ACC112 (cell line): ENCODE data around the gene FBLN1.

Experiments used
- H2AFZ ChIP-seq: fragments of 200-600 bp; sonication (generic); one replicate; pipeline ENCODE4 v1.6.0; 2017; ENCODE audit warnings: antibody characterized with exemption, low read length; ENCODE audit not compliant: unreplicated experiment
- H3K27ac ChIP-seq: fragments of 200-600 bp; sonication (generic); 2 replicates; pipeline ENCODE4 v1.5.1; 2014; ENCODE audit warnings: low read depth, mild to moderate bottlenecking, antibody characterized with exemption, low read length, moderate library complexity
- H3K27me3 ChIP-seq: fragments of 200-600 bp; sonication (generic); 2 replicates; pipeline ENCODE4 v1.6.1; 2014; ENCODE audit warnings: mild to moderate bottlenecking, antibody characterized with exemption, low read length, moderate library complexity, mixed read lengths; ENCODE audit not compliant: insufficient read depth
- H3K36me3 ChIP-seq: fragments of 200-600 bp; sonication (generic); 2 replicates; pipeline ENCODE4 v1.6.1; 2016; ENCODE audit warnings: mild to moderate bottlenecking, antibody characterized with exemption, low read length, moderate library complexity, mixed read lengths; ENCODE audit not compliant: insufficient read depth
- H3K4me1 ChIP-seq: fragments of 200-600 bp; sonication (generic); one replicate; pipeline ENCODE4 v1.6.1; 2016; ENCODE audit warnings: low read length, mixed read lengths; ENCODE audit not compliant: insufficient read depth, unreplicated experiment, control insufficient read depth
- H3K4me3 ChIP-seq: fragments of 200-600 bp; sonication (generic); 2 replicates; pipeline ENCODE4 v1.5.1; 2014; ENCODE audit warnings: mild to moderate bottlenecking, low read depth, low read length
- H3K79me2 ChIP-seq: fragments of 200-600 bp; sonication (generic); one replicate; pipeline ENCODE4 v1.6.0; 2016; ENCODE audit warnings: low read length; ENCODE audit not compliant: control insufficient read depth, unreplicated experiment, insufficient read depth

FBLN1 gene

GRCh38 chr22:45640291-45640940 lies 137.7 kb downstream of the FBLN1 start:
- no peaks in the 10 kb centered on the region for H3K36me3 ChIP-seq
- H3K79me2 ChIP-seq = no peaks in the 10 kb centered on the region
- no peak overlapping the region for H3K27ac ChIP-seq
- H3K27me3 ChIP-seq = no peaks in the 10 kb centered on the region
- H3K4me1 ChIP-seq = peaks cover 19% of the 10 kb centered on the region
- H3K4me3 ChIP-seq = no peak overlapping the region
- no peak overlapping the region for H2AFZ ChIP-seq

GRCh38 chr22:45640941-45641621 lies 138.4 kb downstream of the FBLN1 start:
- H3K27ac ChIP-seq = no peak overlapping the region
- H3K27me3 ChIP-seq = no peaks in the 10 kb centered on the region
- H3K36me3 ChIP-seq = no peaks in the 10 kb centered on the region
- H3K4me1 ChIP-seq = peaks cover 19% of the 10 kb centered on the region
- no peaks in the 10 kb centered on the region for H3K79me2 ChIP-seq
- H2AFZ ChIP-seq = no peak overlapping the region
- no peak overlapping the region for H3K4me3 ChIP-seq

- H3K27ac ChIP-seq = no peak overlapping the region
- no peaks in the 10 kb centered on the region for H3K79me2 ChIP-seq
- no peak overlapping the region for H3K4me3 ChIP-seq
- H3K36me3 ChIP-seq = no peaks in the 10 kb centered on the region
- peaks cover 19% of the 10 kb centered on the region for H3K4me1 ChIP-seq
- no peaks in the 10 kb centered on the region for H3K27me3 ChIP-seq
- no peak overlapping the region for H2AFZ ChIP-seq
Measured at GRCh38 chr22:45642986-45643385, 140.3 kb downstream of the FBLN1 start.

GRCh38 chr22:45644714-45645113 lies 142.0 kb downstream of the FBLN1 start:
- Histone ChIP-seq H3K27me3 (no peaks in the 10 kb centered on the region), H2AFZ (no peak overlapping the region), H3K36me3 (no peaks in the 10 kb centered on the region), H3K4me1 (peaks cover 3% of the 10 kb centered on the region), H3K4me3 (no peak overlapping the region), H3K79me2 (no peaks in the 10 kb centered on the region), H3K27ac (no peak overlapping the region)

- no peak overlapping the region for H3K4me3 ChIP-seq
- H3K27ac ChIP-seq = no peak overlapping the region
- H3K79me2 ChIP-seq = no peaks in the 10 kb centered on the region
- H2AFZ ChIP-seq = no peak overlapping the region
- H3K4me1 ChIP-seq = no peaks in the 10 kb centered on the region
- H3K36me3 ChIP-seq = no peaks in the 10 kb centered on the region
- H3K27me3 ChIP-seq = no peaks in the 10 kb centered on the region
Measured at GRCh38 chr22:45645150-45645525, 142.5 kb downstream of the FBLN1 start.

GRCh38 chr22:45645526-45646414 lies 143.1 kb downstream of the FBLN1 start:
- H2AFZ ChIP-seq = no peak overlapping the region
- H3K4me3 ChIP-seq = no peak overlapping the region
- H3K79me2 ChIP-seq = no peaks in the 10 kb centered on the region
- H3K36me3 ChIP-seq = no peaks in the 10 kb centered on the region
- H3K4me1 ChIP-seq = no peaks in the 10 kb centered on the region
- H3K27me3 ChIP-seq = no peaks in the 10 kb centered on the region
- no peak overlapping the region for H3K27ac ChIP-seq

GRCh38 chr22:45647532-45648225 lies 145.0 kb downstream of the FBLN1 start:
- H3K4me3 ChIP-seq = no peak overlapping the region
- H3K27ac ChIP-seq = no peak overlapping the region
- H3K36me3 ChIP-seq = no peaks in the 10 kb centered on the region
- H2AFZ ChIP-seq = no peak overlapping the region
- no peaks in the 10 kb centered on the region for H3K79me2 ChIP-seq
- H3K27me3 ChIP-seq = no peaks in the 10 kb centered on the region
- no peaks in the 10 kb centered on the region for H3K4me1 ChIP-seq

DNA sequence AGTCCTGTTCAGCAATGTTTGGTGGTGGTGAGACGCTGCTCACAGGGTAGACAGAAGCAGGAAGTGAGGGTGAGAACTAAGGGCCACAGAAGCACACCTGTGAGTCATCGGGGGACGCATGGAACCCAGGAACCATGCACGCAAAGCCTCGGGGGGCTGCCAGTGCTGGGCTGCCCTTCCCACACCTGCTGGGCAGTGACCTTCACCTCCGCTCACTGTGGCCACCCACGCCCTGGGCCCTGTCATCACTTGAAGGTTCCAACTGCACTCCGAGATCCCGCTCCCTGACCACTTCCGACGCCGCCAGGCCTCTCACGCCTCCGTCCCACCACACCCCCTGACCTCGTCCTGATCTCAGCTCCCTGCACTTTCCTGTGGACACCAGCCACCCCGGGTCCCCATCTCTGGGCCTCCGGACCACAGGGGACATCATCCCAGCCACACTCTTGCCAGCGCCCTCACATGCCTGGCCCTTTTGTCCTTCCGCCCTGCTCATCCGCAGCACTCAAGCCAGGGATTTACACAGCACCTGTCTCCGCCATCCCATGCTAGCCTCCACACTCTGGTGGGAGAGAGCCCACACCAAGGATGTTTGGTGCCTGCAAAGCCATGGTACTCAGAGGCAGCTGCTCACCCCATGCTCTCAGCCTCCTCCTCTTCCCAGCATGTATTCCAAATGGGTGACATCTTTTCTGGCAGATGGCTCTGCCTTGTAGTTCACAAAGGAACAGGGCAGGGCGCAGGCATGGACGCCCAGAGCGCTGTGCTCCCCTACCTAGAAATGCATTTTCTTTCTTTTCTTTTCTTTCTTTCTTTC lies 145.8 kb downstream of the FBLN1 start:
- Histone ChIP-seq H3K4me1 (no peaks in the 10 kb centered on the region), H3K4me3 (no peak overlapping the region), H3K79me2 (no peaks in the 10 kb centered on the region), H3K27me3 (no peaks in the 10 kb centered on the region), H3K36me3 (no peaks in the 10 kb centered on the region), H3K27ac (no peak overlapping the region), H2AFZ (no peak overlapping the region)

DNA sequence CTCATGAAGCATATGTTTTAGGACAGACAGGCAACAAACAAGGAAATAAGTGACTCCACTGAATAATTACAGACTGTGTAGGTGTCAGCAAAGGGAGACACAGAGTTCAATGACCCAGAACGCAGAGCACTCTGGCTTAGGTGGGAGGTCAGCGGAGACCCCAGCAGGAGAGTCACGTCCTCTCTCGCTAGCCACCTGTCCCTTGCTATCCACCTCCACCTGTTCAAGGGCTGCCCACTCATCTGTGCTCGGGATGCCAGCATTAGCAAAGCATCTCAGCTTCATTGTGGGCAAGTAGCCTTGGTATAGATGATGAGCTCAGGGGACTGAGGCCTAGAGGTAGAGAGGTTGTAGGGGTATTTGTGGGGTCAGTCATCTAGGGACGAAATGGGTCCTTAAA lies 147.1 kb downstream of the FBLN1 start:
- H3K4me1 ChIP-seq = no peaks in the 10 kb centered on the region
- no peaks in the 10 kb centered on the region for H3K36me3 ChIP-seq
- no peaks in the 10 kb centered on the region for H3K79me2 ChIP-seq
- no peaks in the 10 kb centered on the region for H3K27me3 ChIP-seq
- H2AFZ ChIP-seq = no peak overlapping the region
- no peak overlapping the region for H3K27ac ChIP-seq
- H3K4me3 ChIP-seq = no peak overlapping the region

DNA sequence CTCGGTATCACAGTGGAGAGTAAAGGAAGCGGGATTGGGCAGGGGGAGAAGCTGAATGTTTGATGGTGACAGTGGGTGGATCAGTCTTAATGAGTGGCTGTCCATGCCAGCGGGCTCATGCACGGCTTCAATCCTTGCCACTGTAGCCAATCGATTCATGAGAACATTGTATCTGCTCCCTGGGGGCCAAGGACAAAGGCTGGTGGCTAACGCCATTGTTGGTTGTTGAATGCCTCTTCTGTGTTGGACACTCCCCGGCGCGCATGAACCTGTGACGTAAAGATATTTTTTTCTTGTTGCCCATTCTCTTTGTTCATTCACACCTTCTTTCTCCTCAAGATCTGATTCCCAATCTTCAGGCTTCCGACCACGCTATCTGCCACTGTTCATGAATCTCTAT lies 148.0 kb downstream of the FBLN1 start:
- no peaks in the 10 kb centered on the region for H3K4me1 ChIP-seq
- no peak overlapping the region for H3K27ac ChIP-seq
- H2AFZ ChIP-seq = no peak overlapping the region
- H3K27me3 ChIP-seq = no peaks in the 10 kb centered on the region
- no peaks in the 10 kb centered on the region for H3K79me2 ChIP-seq
- H3K4me3 ChIP-seq = no peak overlapping the region
- H3K36me3 ChIP-seq = no peaks in the 10 kb centered on the region
